SK-N-SH (cell line): Measurements from ENCODE around the gene CD46. TPM values are rescaled to one million over a fixed set of nuclear protein-coding genes. Genes with fewer than 3 reads are reported as not detected.

ENCODE experiments used
- CTCF ChIA-PET: fragments of 300-600, 350-600 bp; formaldehyde crosslinking; extraction: SDS; loops from one replicate; lab custom pipeline; 2021; lab: Yijun Ruan, JAX
- POLR2A ChIA-PET: fragments of 350-600 bp; sonication (Branson Sonifier 250); formaldehyde crosslinking; extraction: SDS; loops from one replicate; lab custom pipeline; 2020; ENCODE audit warnings: antibody characterized with exemption, inconsistent platforms; lab: Yijun Ruan, JAX
- DNase-seq: peaks from one replicate; pipeline ENCODE4 v3.0.0; 2012
- H2AFZ ChIP-seq: fragments of 200-600 bp; sonication (generic); 2 replicates; pipeline ENCODE4 v1.8.1; 2016; ENCODE audit warnings: antibody characterized with exemption, mild to moderate bottlenecking, low read depth
- H3F3A ChIP-seq: fragments of 200-600 bp; sonication (generic); replicated peaks from 2 replicates; pipeline ENCODE3; 2016; ENCODE audit warnings: antibody characterized with exemption, mild to moderate bottlenecking; ENCODE audit not compliant: insufficient read depth
- H3K27ac ChIP-seq, 2 experiments: fragments of 200-500 bp in 1 of 2; fragments of 200-600 bp in 1 of 2; sonication (Bioruptor generic) in 1 of 2; sonication (generic), shearing (Covaris generic) in 1 of 2; 2 replicates each; pipeline versions ENCODE4 v1.5.1 to v1.6.1; 2014 to 2016; ENCODE audit warnings: low read depth in 2 of 2, inconsistent platforms in 1 of 2, low read length in 1 of 2, mild to moderate bottlenecking in 1 of 2, mixed read lengths in 1 of 2
- H3K27me3 ChIP-seq: fragments of 200-600 bp; sonication (generic), shearing (Covaris generic); 2 replicates; pipeline ENCODE4 v1.6.1; 2016; ENCODE audit warnings: mixed run types; ENCODE audit not compliant: insufficient read depth
- H3K36me3 ChIP-seq, 2 experiments: fragments of 200-500 bp in 1 of 2; fragments of 200-600 bp in 1 of 2; sonication (Bioruptor generic) in 1 of 2; sonication (generic) in 1 of 2; replicated peaks in 1 of 2; 2 replicates each; pipeline versions ENCODE3 to v1.5.1; 2014 to 2016; ENCODE audit warnings: low read length in 1 of 2, mild to moderate bottlenecking in 1 of 2; ENCODE audit not compliant: insufficient read depth in 2 of 2, control insufficient read depth in 1 of 2
- H3K4me1 ChIP-seq, 2 experiments: fragments of 200-500 bp in 1 of 2; fragments of 200-600 bp in 1 of 2; sonication (Bioruptor generic) in 1 of 2; sonication (generic), shearing (Covaris generic) in 1 of 2; 2 replicates each; pipeline versions ENCODE4 v1.5.1 to v1.6.1; 2014 to 2016; ENCODE audit warnings: low read depth in 1 of 2, low read length in 1 of 2, mixed run types in 1 of 2; ENCODE audit not compliant: insufficient read depth in 2 of 2, control insufficient read depth in 1 of 2
- H3K4me2 ChIP-seq: fragments of 200-600 bp; sonication (generic), shearing (Covaris generic); 2 replicates; pipeline ENCODE4 v1.6.1; 2017; ENCODE audit warnings: mixed run types
- H3K4me3 ChIP-seq, 2 experiments: fragments of 200-500 bp in 1 of 2; fragments of 200-600 bp in 1 of 2; sonication (Bioruptor generic) in 1 of 2; sonication (generic), shearing (Covaris generic) in 1 of 2; 2 replicates each; pipeline versions ENCODE4 v1.5.1 to v1.8.1; 2014 to 2016; ENCODE audit warnings: low read depth in 2 of 2, inconsistent platforms in 1 of 2, low read length in 1 of 2, mild to moderate bottlenecking in 1 of 2, mixed read lengths in 1 of 2, moderate library complexity in 1 of 2
- H3K79me2 ChIP-seq: fragments of 200-600 bp; sonication (generic); 2 replicates; pipeline ENCODE4 v1.8.1; 2017; ENCODE audit warnings: mild to moderate bottlenecking; ENCODE audit not compliant: insufficient read depth
- H3K9ac ChIP-seq: fragments of 200-600 bp; sonication (generic); 2 replicates; pipeline ENCODE4 v1.6.1; 2017; ENCODE audit warnings: mixed run types
- H3K9me2 ChIP-seq: fragments of 200-600 bp; sonication (generic); 2 replicates; pipeline ENCODE4 v1.6.1; 2017; ENCODE audit warnings: mixed run types
- H3K9me3 ChIP-seq: fragments of 200-600 bp; sonication (generic); 2 replicates; pipeline ENCODE4 v1.6.1; 2017; ENCODE audit warnings: mixed run types, mild to moderate bottlenecking, moderate library complexity
- H4K20me1 ChIP-seq: fragments of 200-600 bp; sonication (generic); 2 replicates; pipeline ENCODE4 v1.6.1; 2017; ENCODE audit warnings: mild to moderate bottlenecking, mixed run types; ENCODE audit not compliant: insufficient read depth
- CHD2 ChIP-seq: fragments of 150-350 bp; IDR thresholded peaks from 2 replicates; pipeline ENCODE4 v1.6.1; 2018; ENCODE audit warnings: low read length; ENCODE audit not compliant: partially characterized antibody
- EP300 ChIP-seq, 2 experiments: IDR thresholded peaks; 2 replicates each; pipeline versions ENCODE4 v1.4.0 to v1.6.1; 2012; ENCODE audit warnings: borderline replicate concordance in 1 of 2, low read depth in 1 of 2, low read length in 1 of 2
- FOXJ3 ChIP-seq: sonication (generic); formaldehyde crosslinking; IDR thresholded peaks from 2 replicates; pipeline ENCODE4 v1.5.1; 2020; ENCODE audit warnings: mild to moderate bottlenecking, missing genetic modification reagents
- FOXM1 ChIP-seq: IDR thresholded peaks from 2 replicates; pipeline ENCODE4 v1.4.0; 2012; ENCODE audit warnings: low read depth, mild to moderate bottlenecking
- GATA2 ChIP-seq: sonication (generic); formaldehyde crosslinking; IDR thresholded peaks from 2 replicates; pipeline ENCODE4 v1.5.0; 2020; ENCODE audit warnings: mild to moderate bottlenecking, missing genetic modification reagents
- JUND ChIP-seq: IDR thresholded peaks from 2 replicates; pipeline ENCODE4 v1.4.0; 2012
- MXI1 ChIP-seq: IDR thresholded peaks from 2 replicates; pipeline ENCODE4 v1.6.1; 2012; ENCODE audit warnings: mild to moderate bottlenecking, low read depth, low read length, improper control_type of control experiment
- NRF1 ChIP-seq: IDR thresholded peaks from 2 replicates; pipeline ENCODE4 v1.6.1; 2012; ENCODE audit warnings: low read depth, mild to moderate bottlenecking, low read length
- PBX3 ChIP-seq: IDR thresholded peaks from 2 replicates; pipeline ENCODE4; 2012
- RAD21 ChIP-seq: IDR thresholded peaks from 2 replicates; pipeline ENCODE4 v1.6.1; 2012; ENCODE audit warnings: mild to moderate bottlenecking, low read length
- REST ChIP-seq: IDR thresholded peaks from 2 replicates; pipeline ENCODE4 v1.6.1; 2012; ENCODE audit warnings: mild to moderate bottlenecking, low read depth, low read length, moderate library complexity
- RFX5 ChIP-seq: IDR thresholded peaks from 2 replicates; pipeline ENCODE4 v1.6.1; 2012; ENCODE audit warnings: mild to moderate bottlenecking, improper control_type of control experiment, low read length
- SMC3 ChIP-seq: IDR thresholded peaks from 2 replicates; pipeline ENCODE4 v1.6.1; 2012; ENCODE audit warnings: low read depth, low read length, improper control_type of control experiment
- TEAD4 ChIP-seq: IDR thresholded peaks from 2 replicates; pipeline ENCODE4 v1.4.0; 2012; ENCODE audit warnings: mild to moderate bottlenecking, borderline replicate concordance; ENCODE audit not compliant: insufficient read depth
- USF1 ChIP-seq: IDR thresholded peaks from 2 replicates; pipeline ENCODE4 v1.4.0; 2012; ENCODE audit warnings: low read depth, borderline replicate concordance
- WGBS: methylation state at CpG from one replicate; pipeline ENCODE4 v1.1.6; 2017; ENCODE audit warnings: low lambda C conversion rate; 5-methylcytosine and 5-hydroxymethylcytosine counted together
- polyA plus RNA-seq, 3 experiments: library from polyadenylated mRNA; depleted of rRNA; stranded (reverse); fragments of >200 nt; gene quantifications; 2 replicates each; pipeline ENCODE4 v1.2.3, GENCODE V29; 2012

CD46 gene
- polyA plus RNA-seq, 1 of the 3 experiments (the other 2 are of a cell fraction), result 56.0 TPM

- TF ChIP-seq REST (no peak), USF1 (no peak), NRF1 (no peak), CHD2 (no peak), EP300 (IDR thresholded peaks at IDR 0.05; ENCODE audit: borderline replicate concordance in 1 of 2, low read depth in 1 of 2, low read length in 1 of 2) (no peak), GATA2 (no peak), RAD21 (no peak), PBX3 (no peak), SMC3 (no peak), TEAD4 (no peak), MXI1 (no peak)
- TF ChIP-seq, all 33 proteins: peak for 0
Measured at GRCh38 chr1:207840380-207840779, 88.5 kb downstream of the CD46 start (continued).

- ChIA-PET CTCF (interaction anchor here (2.0 to 3.3 kb wide), 3 partner anchors 12 to 28 kb away, joined by 4 to 16 read pairs (median 13); no protein-coding TSS in a partner anchor), POLR2A (no interaction called here)
- no peak for DNase-seq
- 86% methylated on average over 1 of the region's 1 CpG for WGBS
- Histone ChIP-seq H3K4me1 (peaks cover 0 to 3% of the 10 kb centered on the region in 2 experiments; a peak in 1 of 4 replicates), H3K36me3 (no peaks in the 10 kb centered on the region), H2AFZ (no peak overlapping the region), H3K79me2 (peaks cover 3% of the 10 kb centered on the region; the same call in 1 of the 2 replicates), H4K20me1 (no peaks in the 10 kb centered on the region), H3K27ac (no peak overlapping the region), H3K4me2 (no peak overlapping the region), H3K9me2 (no peaks in the 10 kb centered on the region), H3K9ac (no peak overlapping the region), H3F3A (no peaks in the 10 kb centered on the region), H3K27me3 (no peaks in the 10 kb centered on the region), H3K4me3 (no peak overlapping the region), H3K9me3 (no peaks in the 10 kb centered on the region)
- TF ChIP-seq JUND (no peak), FOXM1 (no peak), RFX5 (no peak), FOXJ3 (CRISPR knock-in tag) (no peak)
Measured at GRCh38 chr1:207841293-207841692, 89.4 kb downstream of the CD46 start.
